K562 (cell line): Measurements from ENCODE around the gene STMN3. TPM values are rescaled to one million over a fixed set of nuclear protein-coding genes. Genes with fewer than 3 reads are reported as not detected.

Source experiments
- ATAC-seq: fragments of 200-7000 bp; cut with Tn5 transposase; 3 replicates; pipeline ENCODE4 v1.9.1; 2020; ENCODE audit warnings: moderate library complexity
- BruUV-seq: library from RNA; stranded (reverse); fragments of 400-500 nt; replicated peaks from 2 replicates; lab custom pipeline; 2021; lab: Mats Ljungman, UMichigan
- CTCF ChIA-PET: fragments of 300-600 bp; formaldehyde crosslinking; extraction: SDS; loops from one replicate; lab custom pipeline; 2021; ENCODE audit warnings: low intra/inter-chr PET ratio; lab: Yijun Ruan, JAX
- POLR2A ChIA-PET: fragments of 300-600, 350-650 bp; sonication (Branson Sonifier 250); formaldehyde crosslinking; extraction: SDS; loops from one replicate; lab custom pipeline; 2021; ENCODE audit warnings: antibody characterized with exemption, inconsistent platforms; lab: Yijun Ruan, JAX
- DNase-seq, 4 experiments: peaks; one replicate each; pipeline versions ENCODE4 v3.0.0 to v3.0.0-alpha.2; 2011 to 2018; ENCODE audit warnings: low spot score in 3 of 4, mixed read lengths in 3 of 4; ENCODE audit errors: extremely low read depth in 1 of 4
- FAIRE-seq: peaks from 2 replicates; lab custom pipeline; 2011; peaks lifted over from hg19 to GRCh38; lab: Jason Lieb, UNC
- H2AFZ ChIP-seq: 2 replicates; pipeline ENCODE4 v1.6.0; 2011; ENCODE audit warnings: low read depth, low read length, control low read depth, inconsistent platforms
- H3K27ac ChIP-seq: fragments of 200-600 bp; 3 replicates; pipeline ENCODE4 v1.8.0; 2011; ENCODE audit warnings: low read depth, mild to moderate bottlenecking, control low read depth, inconsistent platforms, low read length, moderate library complexity, mixed read lengths; ENCODE audit errors: extremely low read depth
- H3K27me3 ChIP-seq, 2 experiments: fragments of 300-600 bp in 1 of 2; 2 replicates in 1 of 2; 3 replicates in 1 of 2; pipeline versions ENCODE4 v1.6.0 to v1.8.0; 2011; ENCODE audit warnings: inconsistent platforms in 2 of 2, low read length in 2 of 2, mild to moderate bottlenecking in 1 of 2, mixed read lengths in 1 of 2, moderate library complexity in 1 of 2; ENCODE audit not compliant: control insufficient read depth in 2 of 2, insufficient read depth in 2 of 2
- H3K36me3 ChIP-seq: fragments of 300-600 bp; 3 replicates; pipeline ENCODE4 v1.8.0; 2011; ENCODE audit warnings: mild to moderate bottlenecking, low read length, inconsistent platforms; ENCODE audit not compliant: control insufficient read depth, insufficient read depth
- H3K4me1 ChIP-seq, 2 experiments: fragments of 200-600 bp in 1 of 2; replicated peaks in 1 of 2; 2 replicates in 1 of 2; 3 replicates in 1 of 2; pipeline versions ENCODE4 v1.5.1 to v1.8.0; 2011; ENCODE audit warnings: inconsistent platforms in 2 of 2, low read length in 2 of 2, mild to moderate bottlenecking in 1 of 2, mixed read lengths in 1 of 2, moderate library complexity in 1 of 2; ENCODE audit not compliant: control insufficient read depth in 2 of 2, insufficient read depth in 2 of 2
- H3K4me2 ChIP-seq: 2 replicates; pipeline ENCODE4 v1.6.1; 2011; ENCODE audit warnings: low read length, control low read depth, inconsistent platforms, mixed read lengths; ENCODE audit not compliant: insufficient read depth
- H3K4me3 ChIP-seq: fragments of 200-600 bp; sonication (generic), shearing (Covaris generic); 2 replicates; pipeline ENCODE4 v1.5.1; 2016; ENCODE audit warnings: control low read depth, inconsistent platforms
- H3K79me2 ChIP-seq: fragments of 200-600 bp; 3 replicates; pipeline ENCODE4 v1.8.0; 2011; ENCODE audit warnings: low read length, inconsistent platforms; ENCODE audit not compliant: control insufficient read depth, insufficient read depth
- H3K9ac ChIP-seq, 2 experiments: 2 replicates each; pipeline versions ENCODE4 v1.6.0 to v1.6.1; 2011; ENCODE audit warnings: low read depth in 2 of 2, low read length in 2 of 2, control low read depth in 1 of 2, inconsistent platforms in 1 of 2, mild to moderate bottlenecking in 1 of 2, mixed read lengths in 1 of 2; ENCODE audit not compliant: insufficient read depth in 1 of 2
- H3K9me1 ChIP-seq: one replicate; pipeline ENCODE4 v1.6.0; 2011; ENCODE audit warnings: inconsistent platforms, mild to moderate bottlenecking, low read length, moderate library complexity; ENCODE audit not compliant: control insufficient read depth, insufficient read depth
- H3K9me3 ChIP-seq: replicated peaks from 2 replicates; pipeline ENCODE4 v1.5.1; 2011; ENCODE audit warnings: low read depth, low read length, inconsistent platforms; ENCODE audit not compliant: control insufficient read depth, insufficient read depth
- H4K20me1 ChIP-seq: replicated peaks from 2 replicates; pipeline ENCODE4 v1.6.1; 2011; ENCODE audit warnings: low read length, inconsistent platforms, mixed read lengths; ENCODE audit not compliant: control insufficient read depth, insufficient read depth
- ATF1 ChIP-seq, 2 experiments: fragments of 450-650 bp in 1 of 2; IDR thresholded peaks; 2 replicates each; pipeline ENCODE4 v1.6.1; 2016; ENCODE audit warnings: missing compliant biosample characterization in 1 of 2, missing genetic modification characterization in 1 of 2
- CXXC5 ChIP-seq: fragments of 250-450 bp; sonication (Bioruptor Pico); IDR thresholded peaks from 2 replicates; pipeline ENCODE4 v1.8.0; 2022; ENCODE audit warnings: inconsistent platforms, mild to moderate bottlenecking, moderate library complexity
- ETV1 ChIP-seq: fragments of 450-650 bp; conservative IDR thresholded peaks from 2 replicates; pipeline ENCODE4 v1.6.1; 2016; ENCODE audit warnings: missing genetic modification characterization, control low read depth, low read depth, missing compliant biosample characterization
- FUS ChIP-seq: fragments of 200-400 bp; formaldehyde crosslinking; optimal IDR thresholded peaks from 2 replicates; pipeline ENCODE3; 2017; ENCODE audit warnings: low read depth, low read length
- HMG20B ChIP-seq: fragments of 250-450 bp; sonication (Bioruptor Pico); IDR thresholded peaks from 2 replicates; pipeline ENCODE4 v1.5.0; 2021; ENCODE audit warnings: mild to moderate bottlenecking
- PHTF2 ChIP-seq: fragments of 250-450 bp; sonication (Bioruptor Pico); IDR thresholded peaks from 2 replicates; pipeline ENCODE4 v1.5.0; 2021; ENCODE audit warnings: mild to moderate bottlenecking
- POLR3A ChIP-seq: IDR thresholded peaks from 2 replicates; pipeline ENCODE4 v1.6.1; 2011; ENCODE audit warnings: borderline replicate concordance, mild to moderate bottlenecking, moderate library complexity; ENCODE audit not compliant: insufficient read length, insufficient read depth; ENCODE audit errors: extremely low read depth
- RBM15 ChIP-seq: fragments of 200-400 bp; formaldehyde crosslinking; IDR thresholded peaks from 2 replicates; pipeline ENCODE4 v1.6.1; 2018; ENCODE audit warnings: mild to moderate bottlenecking, low read length, moderate library complexity; ENCODE audit not compliant: insufficient read depth
- RBM17 ChIP-seq: fragments of 200-400 bp; formaldehyde crosslinking; IDR thresholded peaks from 2 replicates; pipeline ENCODE4 v1.6.1; 2017; ENCODE audit warnings: low read depth, mild to moderate bottlenecking, low read length, borderline replicate concordance
- RBM39 ChIP-seq: fragments of 200-400 bp; formaldehyde crosslinking; optimal IDR thresholded peaks from 2 replicates; pipeline ENCODE3; 2018; ENCODE audit warnings: low read depth, low read length
- RCOR1 ChIP-seq, 2 experiments: IDR thresholded peaks; 2 replicates each; pipeline ENCODE4 v1.6.1; 2012; ENCODE audit warnings: low read depth in 2 of 2, low read length in 2 of 2, borderline replicate concordance in 1 of 2, improper control_type of control experiment in 1 of 2
- SREBF2 ChIP-seq: sonication (generic); formaldehyde crosslinking; IDR thresholded peaks from 2 replicates; pipeline ENCODE4 v1.4.0; 2020; ENCODE audit warnings: mild to moderate bottlenecking, missing genetic modification reagents
- ZNF146 ChIP-seq: IDR thresholded peaks from one replicate; pipeline ENCODE4 v1.6.1; 2018; ENCODE audit warnings: missing compliant biosample characterization; ENCODE audit not compliant: unreplicated experiment
- ZNF354B ChIP-seq: fragments of 250-450 bp; sonication (Bioruptor Pico); IDR thresholded peaks from 2 replicates; pipeline ENCODE4 v1.4.0; 2020
- ZZZ3 ChIP-seq: fragments of 450-650 bp; IDR thresholded peaks from 2 replicates; pipeline ENCODE4 v1.6.1; 2016; ENCODE audit warnings: antibody characterized with exemption, mild to moderate bottlenecking, moderate library complexity
- WGBS: fragments of 100-300 bp; shearing (Covaris generic); methylation state at CpG from one replicate; pipeline ENCODE4 v1.1.6; 2016; ENCODE audit warnings: low coverage, mixed read lengths; ENCODE audit not compliant: insufficient coverage; ENCODE audit errors: missing lambda C conversion rate; 5-methylcytosine and 5-hydroxymethylcytosine counted together
- in situ Hi-C: fragments of 300-500 bp; cut with MboI; formaldehyde crosslinking; loops from 4 replicates; pipeline ENCODE4 v1.15.0; 2018; ENCODE audit warnings: inconsistent platforms, mixed read lengths
- intact Hi-C: fragments of 100-400 bp; cut with micrococcal nuclease; formaldehyde crosslinking; loops from 2 replicates; pipeline ENCODE4 v1.14.2; 2022
- polyA plus RNA-seq, 8 experiments: library from polyadenylated mRNA; depleted of rRNA in 4 of 8; stranded (reverse) in 5 of 8; unstranded in 3 of 8; fragments of >200 nt; fragmentation: Nextera tagmentation in 2 of 8; fragmentation: Illumina TruSeq in 1 of 8; extraction: Ambion mirVana in 2 of 8; extraction: Trizol in 1 of 8; gene quantifications; 2 replicates each; pipeline versions ENCODE4 v1.2.1 to v1.2.3, GENCODE V29; 2011 to 2014; ENCODE audit warnings: inconsistent platforms in 1 of 8, missing spikeins in 1 of 8
- total RNA-seq, 7 experiments: library from RNA; depleted of rRNA in 6 of 7; stranded (reverse); fragments of >200 nt in 6 of 7; fragmentation: Illumina TruSeq in 2 of 7; extraction: Trizol in 2 of 7; gene quantifications; 2 replicates each; pipeline versions ENCODE4 v1.2.1 to v1.2.3, GENCODE V29; 2011 to 2021; ENCODE audit warnings: low replicate concordance in 1 of 7
- TF ChIP-seq, protein P1 (sequence below): fragments of 450-650 bp; IDR thresholded peaks from 2 replicates; pipeline ENCODE4 v1.6.1; 2018; ENCODE audit warnings: mild to moderate bottlenecking, low read depth; ENCODE audit not compliant: partially characterized antibody
- TF ChIP-seq, protein P2 (sequence below): fragments of 250-450 bp; sonication (Bioruptor Pico); IDR thresholded peaks from 2 replicates; pipeline ENCODE4 v1.8.0; 2021; ENCODE audit warnings: moderate library complexity, mild to moderate bottlenecking, inconsistent platforms
- TF ChIP-seq, protein P3 (sequence below): fragments of 450-650 bp; IDR thresholded peaks from 2 replicates; pipeline ENCODE4 v1.6.1; 2016; ENCODE audit warnings: missing biosample characterization, missing genetic modification characterization

STMN3 gene
- total and polyA plus RNA-seq, 9 of the 15 experiments (the other 6 are each of a cell fraction or from before 2014, with no cell fraction given): 0.70 to 65.6 (median 29.4) TPM

DNA sequence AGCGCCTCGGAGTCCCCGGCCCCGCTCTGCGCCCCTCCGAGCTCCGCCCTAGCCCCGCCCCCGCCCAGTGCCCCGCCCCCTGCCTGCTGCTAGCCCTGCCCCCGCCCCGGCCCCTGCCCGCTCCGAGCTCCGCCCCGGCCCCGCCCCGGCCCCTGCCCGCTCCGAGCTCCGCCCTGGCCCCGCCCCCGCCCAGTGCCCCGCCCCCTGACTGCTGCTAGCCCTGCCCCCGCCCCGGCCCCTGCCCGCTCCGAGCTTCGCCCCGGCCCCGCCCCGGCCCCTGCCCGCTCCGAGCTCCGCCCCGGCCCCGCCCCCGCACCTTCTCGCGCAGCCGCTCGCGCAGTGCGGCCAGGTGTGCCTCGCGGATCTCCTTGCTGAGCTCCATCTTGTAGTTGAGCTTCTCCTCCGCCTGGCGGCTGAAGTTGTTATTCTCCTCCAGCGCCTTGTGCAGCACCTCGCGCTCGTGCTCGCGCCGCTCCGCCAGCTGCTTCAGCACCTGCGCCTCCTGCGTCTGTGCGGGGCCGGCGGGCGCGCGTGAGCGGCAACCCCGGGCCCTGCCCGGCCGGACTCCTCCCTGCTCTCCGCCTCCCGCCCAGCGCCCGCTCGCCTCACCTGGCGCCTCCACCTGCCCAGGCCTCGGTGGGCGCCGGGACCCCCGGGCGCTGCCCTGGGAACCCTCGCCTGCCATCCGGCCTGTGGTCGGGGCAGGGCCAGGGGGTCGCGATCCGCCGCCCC is 11.3 kb downstream of the STMN3 start:
- Histone ChIP-seq H3K9ac (peak overlapping the region; percentile 38 to 84; a peak in 3 of 4 replicates), H2AFZ (peak overlapping the region; percentile 70; the same call in 1 of the 2 replicates), H3K4me3 (peak overlapping the region; percentile 44), H4K20me1 (no peaks in the 10 kb centered on the region), H3K4me1 (peaks cover 0 to 52% of the 10 kb centered on the region in 2 experiments; a peak in 3 of 5 replicates), H3K36me3 (peaks cover 5% of the 10 kb centered on the region; the same call in 1 of the 3 replicates), H3K9me3 (no peaks in the 10 kb centered on the region), H3K79me2 (no peaks in the 10 kb centered on the region), H3K27ac (peak overlapping the region; percentile 63; the same call in 1 of the 3 replicates), H3K9me1 (no peaks in the 10 kb centered on the region), H3K4me2 (peak overlapping the region; percentile 71), H3K27me3 (no peaks in the 10 kb centered on the region)
- POLR2A ChIA-PET: interaction anchor here (0.6 to 1.9 kb wide), 7 partner anchors 11 to 377 kb away, joined by 3 to 8 read pairs (median 4); partner anchors contain the start of genes GMEB2 and STMN3
- CTCF ChIA-PET: no interaction called here
- FAIRE-seq (peak; percentile 93), ATAC-seq (peak; percentile 94), DNase-seq (peak; percentile 92 to 97 (median 94))
- 1% methylated on average over 29 of the region's 86 CpGs for WGBS
- in situ Hi-C loops (no loop called here), intact Hi-C loops (no loop called here)
- BruUV-seq: no TSS peak
- TF ChIP-seq ZNF354B (CRISPR knock-in tag): no peak
- TF ChIP-seq RBM39: no peak
- TF ChIP-seq RCOR1 (IDR thresholded peaks at IDR 0.05; ENCODE audit: borderline replicate concordance in 1 of 2, low read depth in 2 of 2, low read length in 2 of 2): peak in 1 of 2 experiments; percentile 42; a peak in 1 of 4 replicates
- no peak for TF ChIP-seq FUS
- TF ChIP-seq, protein P1, sequence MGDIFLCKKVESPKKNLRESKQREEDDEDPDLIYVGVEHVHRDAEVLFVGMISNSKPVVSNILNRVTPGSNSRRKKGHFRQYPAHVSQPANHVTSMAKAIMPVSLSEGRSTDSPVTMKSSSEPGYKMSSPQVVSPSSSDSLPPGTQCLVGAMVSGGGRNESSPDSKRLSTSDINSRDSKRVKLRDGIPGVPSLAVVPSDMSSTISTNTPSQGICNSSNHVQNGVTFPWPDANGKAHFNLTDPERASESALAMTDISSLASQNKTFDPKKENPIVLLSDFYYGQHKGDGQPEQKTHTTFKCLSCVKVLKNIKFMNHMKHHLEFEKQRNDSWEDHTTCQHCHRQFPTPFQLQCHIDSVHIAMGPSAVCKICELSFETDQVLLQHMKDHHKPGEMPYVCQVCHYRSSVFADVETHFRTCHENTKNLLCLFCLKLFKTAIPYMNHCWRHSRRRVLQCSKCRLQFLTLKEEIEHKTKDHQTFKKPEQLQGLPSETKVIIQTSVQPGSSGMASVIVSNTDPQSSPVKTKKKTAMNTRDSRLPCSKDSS: no peak
- no peak for TF ChIP-seq PHTF2 (CRISPR knock-in tag)
- TF ChIP-seq ETV1 (tag): no peak
- TF ChIP-seq, protein P2, sequence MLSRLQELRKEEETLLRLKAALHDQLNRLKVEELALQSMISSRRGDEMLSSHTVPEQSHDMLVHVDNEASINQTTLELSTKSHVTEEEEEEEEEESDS (CRISPR knock-in tag): no peak
- no peak for TF ChIP-seq SREBF2 (CRISPR knock-in tag)
- no peak for TF ChIP-seq ATF1 (CRISPR knock-in tag; IDR thresholded peaks at IDR 0.05)
- TF ChIP-seq ATF1 (tag; IDR thresholded peaks at IDR 0.05): no peak
- TF ChIP-seq, protein P3, sequence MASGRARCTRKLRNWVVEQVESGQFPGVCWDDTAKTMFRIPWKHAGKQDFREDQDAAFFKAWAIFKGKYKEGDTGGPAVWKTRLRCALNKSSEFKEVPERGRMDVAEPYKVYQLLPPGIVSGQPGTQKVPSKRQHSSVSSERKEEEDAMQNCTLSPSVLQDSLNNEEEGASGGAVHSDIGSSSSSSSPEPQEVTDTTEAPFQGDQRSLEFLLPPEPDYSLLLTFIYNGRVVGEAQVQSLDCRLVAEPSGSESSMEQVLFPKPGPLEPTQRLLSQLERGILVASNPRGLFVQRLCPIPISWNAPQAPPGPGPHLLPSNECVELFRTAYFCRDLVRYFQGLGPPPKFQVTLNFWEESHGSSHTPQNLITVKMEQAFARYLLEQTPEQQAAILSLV (tag): no peak
- TF ChIP-seq ZNF146: no peak
- TF ChIP-seq POLR3A: no peak
- no peak for TF ChIP-seq ZZZ3
- no peak for TF ChIP-seq HMG20B (CRISPR knock-in tag)
- no peak for TF ChIP-seq RBM15
- TF ChIP-seq CXXC5 (CRISPR knock-in tag): peak; percentile 85
- no peak for TF ChIP-seq RBM17
